Brain microvascular endothelial cell (primary cell): ENCODE measurements around the gene KRT85.
"Not testable (repeated sequence)": the region's sequence is repeated elsewhere in the genome, so short reads cannot be mapped to it uniquely, and the experiment has no call there.

Source experiments
- DNase-seq: peaks from one replicate; pipeline ENCODE4 v3.0.0-alpha.2; 2020
- H3K27ac ChIP-seq: fragments of 250-450 bp; sonication (Bioruptor Pico); 2 replicates; pipeline ENCODE4 v1.5.1; 2020; ENCODE audit warnings: mild to moderate bottlenecking, moderate library complexity
- H3K27me3 ChIP-seq: fragments of 250-450 bp; sonication (Bioruptor Pico); replicated peaks from 2 replicates; pipeline ENCODE4 v1.5.1; 2020; ENCODE audit warnings: mild to moderate bottlenecking
- H3K36me3 ChIP-seq: fragments of 250-450 bp; sonication (Bioruptor Pico); replicated peaks from 2 replicates; pipeline ENCODE4 v1.5.1; 2020; ENCODE audit warnings: mild to moderate bottlenecking
- H3K4me3 ChIP-seq: 2 replicates; pipeline ENCODE4 v1.5.1; 2011; ENCODE audit warnings: low read depth, mild to moderate bottlenecking, control low read depth, low read length, moderate library complexity
- in situ Hi-C: cut with HindIII; loops from 2 replicates; pipeline ENCODE4 v1.10.0; 2017; ENCODE audit warnings: low sequenced_read_pairs, low pct_ligation_motif_present
- TF ChIP-seq, protein P1 (sequence below): IDR thresholded peaks from 2 replicates; pipeline ENCODE4 v1.5.1; 2011; ENCODE audit warnings: low read depth, mild to moderate bottlenecking, moderate library complexity, low read length, control low read depth, inconsistent platforms; ENCODE audit errors: missing control alignments

The KRT85 gene

DNA sequence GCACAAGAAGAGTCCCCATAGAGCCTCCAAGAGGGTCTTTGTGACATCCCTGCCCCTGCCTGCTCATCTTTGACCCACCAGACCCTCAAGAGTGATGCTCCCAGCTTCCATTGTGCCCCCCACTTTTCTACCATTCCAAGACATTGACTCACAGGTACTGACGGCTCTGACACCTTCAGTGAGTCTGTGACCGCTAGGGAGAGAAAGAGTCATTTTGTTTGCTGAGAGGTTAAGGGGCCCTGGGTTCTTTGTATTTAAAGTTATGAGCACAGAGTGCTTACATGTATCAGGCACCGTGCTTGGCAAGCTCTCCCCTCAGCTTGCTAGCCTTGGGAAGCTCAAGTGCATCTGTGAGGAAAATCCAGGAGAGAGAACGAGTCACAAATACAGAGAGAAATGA lies 45.9 kb upstream of the KRT85 start:
- DNase-seq, result no peak
- TF ChIP-seq, protein P1, sequence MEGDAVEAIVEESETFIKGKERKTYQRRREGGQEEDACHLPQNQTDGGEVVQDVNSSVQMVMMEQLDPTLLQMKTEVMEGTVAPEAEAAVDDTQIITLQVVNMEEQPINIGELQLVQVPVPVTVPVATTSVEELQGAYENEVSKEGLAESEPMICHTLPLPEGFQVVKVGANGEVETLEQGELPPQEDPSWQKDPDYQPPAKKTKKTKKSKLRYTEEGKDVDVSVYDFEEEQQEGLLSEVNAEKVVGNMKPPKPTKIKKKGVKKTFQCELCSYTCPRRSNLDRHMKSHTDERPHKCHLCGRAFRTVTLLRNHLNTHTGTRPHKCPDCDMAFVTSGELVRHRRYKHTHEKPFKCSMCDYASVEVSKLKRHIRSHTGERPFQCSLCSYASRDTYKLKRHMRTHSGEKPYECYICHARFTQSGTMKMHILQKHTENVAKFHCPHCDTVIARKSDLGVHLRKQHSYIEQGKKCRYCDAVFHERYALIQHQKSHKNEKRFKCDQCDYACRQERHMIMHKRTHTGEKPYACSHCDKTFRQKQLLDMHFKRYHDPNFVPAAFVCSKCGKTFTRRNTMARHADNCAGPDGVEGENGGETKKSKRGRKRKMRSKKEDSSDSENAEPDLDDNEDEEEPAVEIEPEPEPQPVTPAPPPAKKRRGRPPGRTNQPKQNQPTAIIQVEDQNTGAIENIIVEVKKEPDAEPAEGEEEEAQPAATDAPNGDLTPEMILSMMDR, result no peak
- H3K27ac ChIP-seq, result no peak overlapping the region
- H3K4me3 ChIP-seq, result no peak overlapping the region
- in situ Hi-C loops, result no loop called here
- H3K36me3 ChIP-seq, result no peaks in the 10 kb centered on the region
- no peaks in the 10 kb centered on the region for H3K27me3 ChIP-seq

- Histone ChIP-seq H3K27me3 (no peaks in the 10 kb centered on the region), H3K27ac (no peak overlapping the region), H3K4me3 (no peak overlapping the region), H3K36me3 (no peaks in the 10 kb centered on the region)
- in situ Hi-C loops, result no loop called here
- TF ChIP-seq, protein P1, result no peak
- DNase-seq, result no peak
Measured at GRCh38 chr12:52411815-52412214, 44.5 kb upstream of the KRT85 start.

DNA sequence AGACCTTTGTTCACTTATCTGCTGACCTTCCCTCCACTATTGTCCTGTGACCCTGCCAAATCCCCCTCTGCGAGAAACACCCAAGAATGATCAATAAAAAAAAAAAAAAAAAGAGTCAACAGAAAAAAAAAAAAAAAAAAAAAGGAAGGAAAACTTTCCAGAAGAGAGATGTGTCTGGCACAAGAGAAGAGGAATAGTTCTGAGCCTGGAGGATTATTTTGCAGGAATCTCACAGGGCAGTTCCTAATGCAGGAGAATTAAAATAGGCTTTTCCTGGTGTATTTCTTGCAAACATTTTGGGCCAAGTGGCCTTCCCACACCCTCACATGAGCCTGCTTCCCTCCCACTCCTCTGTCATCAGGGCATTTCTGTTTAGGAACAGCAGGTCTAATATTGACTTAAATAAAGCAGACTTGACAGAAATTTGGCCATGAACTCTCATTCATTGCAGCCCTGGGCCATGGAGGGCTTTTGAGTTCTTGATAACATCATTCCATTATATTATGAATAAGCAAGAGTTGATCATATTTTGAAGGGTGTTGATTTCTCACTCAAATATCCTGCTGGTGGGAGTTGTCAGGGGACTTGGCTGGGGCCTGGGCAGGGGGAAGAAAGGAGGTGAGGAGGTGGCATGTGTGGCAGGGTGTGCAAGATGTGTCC lies 43.4 kb upstream of the KRT85 start:
- H3K4me3 ChIP-seq, DNase-seq, in situ Hi-C loops, H3K36me3 ChIP-seq, H3K27ac ChIP-seq, H3K27me3 ChIP-seq: not testable (repeated sequence)

DNA sequence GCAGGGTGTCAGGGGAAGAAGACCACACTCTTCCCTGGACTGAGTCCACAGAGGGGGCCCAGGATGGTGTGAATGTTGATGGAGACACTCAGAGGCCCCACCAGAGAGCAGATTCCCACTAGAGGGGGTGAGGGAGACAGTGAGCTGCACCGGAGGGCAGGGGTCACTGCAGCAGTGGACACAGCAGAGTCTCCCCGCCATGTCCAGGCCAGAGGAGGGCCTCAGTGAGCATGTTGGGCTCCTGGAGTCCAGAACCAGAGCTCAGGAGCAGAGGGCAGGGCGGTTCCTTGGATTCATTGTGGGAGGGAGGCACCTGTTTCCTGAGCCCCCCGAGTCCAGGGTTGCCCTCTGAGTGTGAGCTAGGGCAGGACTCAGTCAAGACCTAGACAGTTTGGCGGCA lies 40.6 kb upstream of the KRT85 start:
- no peak for DNase-seq
- TF ChIP-seq, protein P1, result peak; percentile 14
- Histone ChIP-seq H3K27ac (no peak overlapping the region), H3K27me3 (no peaks in the 10 kb centered on the region), H3K36me3 (no peaks in the 10 kb centered on the region), H3K4me3 (no peak overlapping the region)
- in situ Hi-C loops, result no loop called here

GRCh38 chr12:52405922-52406385 lies 38.7 kb upstream of the KRT85 start, which contains the start of gene KRT82:
TSS of gene KRT82 (minus strand) at chr12:52406335. CDS start at chr12:52406277, 58 bp downstream.
- DNase-seq, result no peak
- Histone ChIP-seq H3K27ac (no peak within 1 kb of the TSS), H3K4me3 (no peak within 1 kb of the TSS), H3K36me3 (no peaks in the 10 kb centered on the region), H3K27me3 (no peaks in the 10 kb centered on the region)
- in situ Hi-C loops, result no loop called here
- TF ChIP-seq, protein P1, result no peak

- in situ Hi-C loops, result no loop called here
- Histone ChIP-seq H3K27ac (no peak overlapping the region), H3K4me3 (no peak overlapping the region), H3K36me3 (no peaks in the 10 kb centered on the region), H3K27me3 (no peaks in the 10 kb centered on the region)
- DNase-seq, result no peak
- TF ChIP-seq, protein P1, result peak; percentile 29
Measured at GRCh38 chr12:52404951-52405350, 37.7 kb upstream of the KRT85 start.
